Jurkat, Clone E6-1 (cell line): ENCODE data around the gene COA5.
"Not testable (repeated sequence)": the region's sequence is repeated elsewhere in the genome, so short reads cannot be mapped to it uniquely, and the experiment has no call there.

Experiments used
- DNase-seq: peaks from one replicate; pipeline ENCODE4 v3.0.0-alpha.2; 2011; ENCODE audit warnings: low read depth, low spot score
- H3K4me3 ChIP-seq: 2 replicates; pipeline ENCODE4 v1.5.1; 2011; ENCODE audit warnings: mild to moderate bottlenecking, low read length, control low read depth, moderate library complexity

The COA5 gene

DNA sequence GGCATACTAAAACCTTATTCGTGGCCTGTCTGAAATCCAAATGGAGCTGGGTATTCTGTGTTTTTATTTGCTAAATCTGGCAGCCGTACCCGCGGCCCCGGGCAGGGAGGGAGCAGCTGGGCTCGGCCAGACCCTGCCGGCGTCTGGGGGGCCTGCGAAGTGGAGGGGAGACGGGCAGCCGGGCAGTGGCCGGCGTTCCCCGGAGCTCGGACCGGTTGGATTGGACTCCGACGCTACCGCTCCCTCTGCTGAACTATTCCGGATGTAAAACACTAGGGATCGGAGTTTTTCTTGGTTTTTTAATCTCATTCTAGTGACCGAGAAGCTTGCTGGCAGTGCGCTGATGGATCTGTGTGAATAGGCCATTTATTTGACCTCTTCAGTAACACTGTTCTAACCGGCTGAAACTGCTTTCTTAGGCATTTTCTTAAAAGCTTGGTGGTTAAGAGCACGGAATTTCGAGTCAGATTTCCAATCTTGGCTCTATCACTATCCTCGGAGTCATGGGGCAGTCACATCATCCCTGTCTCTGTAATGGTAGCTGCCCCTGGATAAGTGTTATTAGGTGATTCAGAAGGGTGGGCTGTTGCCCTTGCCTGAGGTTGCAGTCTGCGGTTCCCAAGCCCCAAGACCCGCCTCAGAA is 771 bp upstream of the COA5 start:
- no peak for DNase-seq
- peak overlapping the region; percentile 94 for H3K4me3 ChIP-seq

GRCh38 chr2:98607741-98608115 is 584 bp downstream of the COA5 start:
- peak overlapping the region; percentile 94 for H3K4me3 ChIP-seq
- DNase-seq = no peak

DNA sequence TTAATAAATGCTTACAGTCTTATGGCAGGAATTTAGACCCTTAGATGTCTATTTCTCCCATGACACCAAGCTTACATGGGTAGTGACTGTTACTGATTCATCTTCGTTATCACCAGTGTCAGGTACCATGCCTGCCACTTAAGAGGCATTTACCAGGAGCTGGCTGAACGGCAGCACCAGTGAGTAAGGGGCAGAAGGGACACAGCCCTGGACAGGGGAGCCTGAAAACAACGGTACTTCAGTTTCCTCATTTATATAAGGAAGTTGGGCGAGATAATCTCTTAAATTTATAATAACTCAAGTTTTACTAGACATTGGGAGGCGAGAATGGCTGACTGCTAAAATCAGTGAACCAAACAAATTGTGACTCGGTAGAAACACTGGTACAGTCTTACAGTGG is 1.2 kb downstream of the COA5 start:
- H3K4me3 ChIP-seq = peak overlapping the region; percentile 94
- DNase-seq = no peak

- no peak overlapping the region for H3K4me3 ChIP-seq
- no peak for DNase-seq
These were observed 1.9 kb downstream of the COA5 start for GRCh38 chr2:98606431-98606830.

- H3K4me3 ChIP-seq = no peak overlapping the region
- no peak for DNase-seq
These were observed 3.2 kb downstream of the COA5 start for GRCh38 chr2:98605076-98605475.

GRCh38 chr2:98604547-98604946 is 3.8 kb downstream of the COA5 start:
- DNase-seq = no peak
- H3K4me3 ChIP-seq = no peak overlapping the region

DNA sequence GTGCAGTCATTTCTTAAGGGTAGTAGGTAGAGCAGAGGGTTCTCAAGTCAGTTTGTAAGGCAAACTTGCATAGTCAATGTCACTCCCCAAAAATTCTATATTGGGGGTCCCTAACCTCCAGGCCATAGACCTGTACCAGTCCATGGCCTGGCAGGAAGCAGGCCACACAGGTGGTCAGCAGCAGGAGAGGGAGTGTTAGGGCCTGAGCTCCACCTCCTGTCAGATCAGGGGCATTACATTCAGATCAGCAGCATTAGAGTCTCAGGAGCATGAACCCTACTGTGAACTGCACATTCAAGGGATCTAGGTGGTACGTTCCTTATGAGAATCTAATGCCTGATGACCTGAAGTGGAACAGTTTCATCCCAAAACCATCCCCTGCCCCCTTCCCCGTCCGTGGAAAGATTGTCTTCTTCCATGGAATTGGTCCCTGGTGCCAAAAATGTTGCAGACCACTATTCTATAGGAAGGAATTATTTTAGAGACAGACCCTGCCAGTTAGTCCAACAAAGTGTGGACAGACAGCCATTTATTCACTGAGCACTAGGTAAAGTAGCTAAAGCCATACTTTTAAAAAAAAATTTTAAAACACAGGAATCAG is 6.7 kb downstream of the COA5 start:
- no peak overlapping the region for H3K4me3 ChIP-seq
- DNase-seq = no peak

DNA sequence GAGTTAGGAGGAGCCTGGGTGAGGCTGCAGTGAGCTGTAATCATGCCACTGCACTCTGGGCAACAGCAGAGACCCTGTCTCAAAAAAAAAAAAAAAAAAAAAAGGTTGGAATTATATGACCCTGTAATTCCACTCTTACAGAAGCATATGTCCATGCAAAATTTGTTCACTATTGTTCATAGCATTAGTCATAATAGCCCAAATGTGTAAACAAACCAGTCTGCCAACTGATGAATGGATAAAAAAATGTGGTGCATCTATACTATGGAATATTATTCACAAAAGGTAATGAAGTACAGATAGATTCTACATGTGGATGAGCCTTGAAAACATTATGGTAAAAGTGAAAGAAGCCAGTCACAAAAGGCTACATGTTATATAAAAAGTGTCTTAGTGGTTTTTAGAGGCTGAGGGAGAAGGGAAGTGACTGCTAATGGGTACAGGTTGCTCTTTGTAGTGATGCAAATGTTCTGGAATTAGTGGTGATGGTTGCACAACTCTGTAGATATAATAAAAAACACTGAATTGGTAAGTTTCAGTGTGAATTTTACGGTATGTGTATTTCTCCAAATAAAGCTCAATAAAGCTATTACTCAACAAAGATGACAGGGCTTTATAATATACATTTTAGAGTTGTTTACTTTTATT is 9.4 kb downstream of the COA5 start:
- no peak for DNase-seq

DNA sequence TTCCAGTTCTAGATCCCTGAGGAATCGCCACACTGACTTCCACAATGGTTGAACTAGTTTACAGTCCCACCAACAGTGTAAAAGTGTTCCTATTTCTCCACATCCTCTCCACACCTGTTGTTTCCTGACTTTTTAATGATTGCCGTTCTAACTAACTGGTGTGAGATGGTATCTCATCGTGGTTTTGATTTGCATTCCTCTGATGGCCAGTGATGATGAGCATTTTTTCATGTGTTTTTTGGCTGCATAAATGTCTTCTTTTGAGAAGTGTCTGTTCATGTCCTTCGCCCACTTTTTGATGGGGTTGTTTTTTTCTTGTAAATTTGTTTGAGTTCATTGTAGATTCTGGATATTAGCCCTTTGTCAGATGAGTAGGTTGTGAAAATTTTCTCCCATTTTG is 13.6 kb downstream of the COA5 start:
- H3K4me3 ChIP-seq, DNase-seq: not testable (repeated sequence)

More for the DNA sequence above, 9.4 kb downstream of the COA5 start:
- no peak overlapping the region for H3K4me3 ChIP-seq

DNA sequence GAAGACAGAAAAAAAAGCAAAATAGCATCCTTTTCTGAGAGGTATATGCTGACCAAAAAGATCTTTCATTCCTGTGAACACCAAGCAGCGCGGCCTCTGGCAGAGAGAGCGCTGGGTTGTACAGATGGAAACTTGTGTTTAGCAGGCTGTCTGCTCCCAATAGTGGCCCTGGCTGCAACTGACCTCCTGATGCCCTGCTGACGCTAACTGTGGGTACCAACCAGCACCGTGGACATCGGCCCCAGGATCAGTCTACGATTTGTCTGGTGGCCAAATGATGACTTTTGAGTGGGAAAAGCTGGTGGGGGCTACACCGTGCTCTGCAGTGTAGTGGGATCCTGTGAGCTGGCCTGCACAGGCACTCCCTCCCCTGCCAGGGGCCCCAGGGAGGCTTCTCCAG is 15.7 kb downstream of the COA5 start:
- no peak for DNase-seq
- no peak overlapping the region for H3K4me3 ChIP-seq

DNA sequence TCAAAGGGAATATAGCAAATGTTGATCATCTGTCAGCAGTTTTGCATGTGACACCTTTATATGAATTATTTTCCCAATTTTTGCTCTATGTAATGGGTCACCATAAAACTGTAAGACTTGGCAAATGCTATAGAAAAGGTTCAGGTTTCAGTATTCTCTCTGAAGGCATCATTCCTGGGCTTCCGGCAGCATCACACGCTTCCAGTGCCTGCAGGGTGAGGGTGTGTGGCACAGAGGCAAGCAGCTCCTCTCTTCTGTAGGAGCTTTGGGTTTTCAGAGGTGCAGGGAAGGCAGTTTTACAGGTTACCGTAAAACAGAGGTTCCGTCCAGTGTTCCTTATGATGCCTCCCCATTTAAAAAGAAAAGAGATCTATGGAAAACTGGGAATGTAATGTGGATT is 18.8 kb downstream of the COA5 start:
- no peak overlapping the region for H3K4me3 ChIP-seq
- no peak for DNase-seq

- H3K4me3 ChIP-seq = peak overlapping the region; percentile 20
- peak; percentile 86 for DNase-seq
These were observed 19.4 kb downstream of the COA5 start for GRCh38 chr2:98588880-98589431.

GRCh38 chr2:98586551-98587140 is 21.7 kb downstream of the COA5 start:
- no peak for DNase-seq
- H3K4me3 ChIP-seq = no peak overlapping the region

DNA sequence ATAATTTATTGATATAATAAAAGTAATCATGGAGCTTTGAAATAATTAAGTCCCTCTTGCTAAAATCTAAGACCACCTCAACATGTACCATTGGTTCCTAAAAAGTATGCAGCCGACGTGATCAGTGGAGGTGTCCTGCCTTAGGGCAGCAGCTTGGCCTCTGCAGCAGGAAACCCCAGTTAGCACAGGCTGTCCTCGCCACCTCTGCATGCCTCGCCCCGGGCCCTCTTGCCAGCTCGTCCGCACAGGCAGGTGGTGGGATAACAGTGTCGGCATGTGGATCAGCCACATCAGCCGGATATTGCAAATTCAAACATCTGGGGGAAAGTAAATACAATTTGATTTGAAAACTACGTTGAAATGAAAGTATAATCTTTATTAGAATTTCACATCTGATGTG is 22.9 kb downstream of the COA5 start:
- DNase-seq = no peak
- no peak overlapping the region for H3K4me3 ChIP-seq

- DNase-seq = no peak
- H3K4me3 ChIP-seq = no peak overlapping the region
These were observed 24.3 kb downstream of the COA5 start for GRCh38 chr2:98583816-98584618.

- DNase-seq = no peak
- no peak overlapping the region for H3K4me3 ChIP-seq
These were observed 25.0 kb downstream of the COA5 start for GRCh38 chr2:98583276-98583675.

GRCh38 chr2:98582523-98582922 is 25.8 kb downstream of the COA5 start:
- no peak for DNase-seq
- no peak overlapping the region for H3K4me3 ChIP-seq

GRCh38 chr2:98580656-98581284 is 27.5 kb downstream of the COA5 start:
- H3K4me3 ChIP-seq = no peak overlapping the region
- no peak for DNase-seq

DNA sequence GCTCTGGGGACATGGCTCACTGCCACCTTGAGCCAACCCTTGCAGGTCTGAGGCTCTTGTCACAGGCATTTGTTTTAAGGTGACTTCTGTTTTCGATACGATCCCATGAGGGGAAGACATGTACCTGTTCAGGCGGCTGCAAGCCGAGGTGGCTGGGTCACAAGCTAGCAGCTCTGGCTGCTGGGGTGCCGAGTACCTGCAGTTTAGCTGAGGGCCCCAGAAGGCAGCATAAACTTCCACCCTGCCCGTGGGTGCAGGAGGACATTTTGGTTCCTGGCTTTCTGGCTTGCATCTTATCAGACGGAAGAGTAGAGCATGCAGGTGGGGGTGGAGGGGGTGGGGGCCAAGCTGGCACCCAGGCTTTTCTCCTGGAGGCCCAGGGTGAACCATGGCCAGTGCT is 28.4 kb downstream of the COA5 start:
- DNase-seq = no peak
- H3K4me3 ChIP-seq = no peak overlapping the region
